Ishikawa (cell line): ENCODE data around the gene MAP1B.

Source experiments
- CEBPB ChIP-seq: IDR thresholded peaks from 2 replicates; pipeline ENCODE4 v1.6.1; 2012
- CREB1 ChIP-seq: IDR thresholded peaks from 2 replicates; pipeline ENCODE4 v1.6.1; 2012; ENCODE audit warnings: low read depth
- EGR1 ChIP-seq: IDR thresholded peaks from 2 replicates; pipeline ENCODE4 v1.6.1; 2012
- EP300 ChIP-seq: IDR thresholded peaks from 2 replicates; pipeline ENCODE4 v1.6.1; 2012; ENCODE audit warnings: borderline replicate concordance
- FOXM1 ChIP-seq: IDR thresholded peaks from 2 replicates; pipeline ENCODE4 v1.6.1; 2012; ENCODE audit warnings: low read depth, borderline replicate concordance
- NFIC ChIP-seq: IDR thresholded peaks from 2 replicates; pipeline ENCODE4 v1.6.1; 2012
- RAD21 ChIP-seq: IDR thresholded peaks from 2 replicates; pipeline ENCODE4 v1.6.1; 2012; ENCODE audit warnings: low read depth
- TAF1 ChIP-seq: IDR thresholded peaks from 2 replicates; pipeline ENCODE4 v1.6.1; 2012; ENCODE audit warnings: low read depth, mild to moderate bottlenecking
- TCF12 ChIP-seq: IDR thresholded peaks from 2 replicates; pipeline ENCODE4 v1.6.1; 2012; ENCODE audit warnings: low read depth
- TEAD4 ChIP-seq: IDR thresholded peaks from 2 replicates; pipeline ENCODE4 v1.6.1; 2012
- YY1 ChIP-seq: IDR thresholded peaks from 2 replicates; pipeline ENCODE4 v1.6.1; 2012; ENCODE audit warnings: low read depth
- ZBTB7A ChIP-seq: IDR thresholded peaks from 2 replicates; pipeline ENCODE4 v1.6.1; 2012; ENCODE audit warnings: low read depth
- TF ChIP-seq, protein P1 (sequence below): IDR thresholded peaks from 2 replicates; pipeline ENCODE4 v1.6.1; 2012
- TF ChIP-seq, protein P2 (sequence below): IDR thresholded peaks from 2 replicates; pipeline ENCODE4 v1.6.1; 2012
- TF ChIP-seq, protein P3 (sequence below): IDR thresholded peaks from 2 replicates; pipeline ENCODE4 v1.6.1; 2012; ENCODE audit warnings: low read depth, mild to moderate bottlenecking

MAP1B gene

GRCh38 chr5:72071906-72072305 is 35.4 kb upstream of the MAP1B start:
- TF ChIP-seq TAF1 = no peak
- TF ChIP-seq FOXM1 = no peak
- TF ChIP-seq TEAD4 = no peak
- TF ChIP-seq, protein P1, sequence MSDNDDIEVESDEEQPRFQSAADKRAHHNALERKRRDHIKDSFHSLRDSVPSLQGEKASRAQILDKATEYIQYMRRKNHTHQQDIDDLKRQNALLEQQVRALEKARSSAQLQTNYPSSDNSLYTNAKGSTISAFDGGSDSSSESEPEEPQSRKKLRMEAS = no peak
- no peak for TF ChIP-seq RAD21
- no peak for TF ChIP-seq CEBPB
- TF ChIP-seq ZBTB7A = no peak
- TF ChIP-seq YY1 = no peak
- no peak for TF ChIP-seq TCF12
- TF ChIP-seq, protein P2, sequence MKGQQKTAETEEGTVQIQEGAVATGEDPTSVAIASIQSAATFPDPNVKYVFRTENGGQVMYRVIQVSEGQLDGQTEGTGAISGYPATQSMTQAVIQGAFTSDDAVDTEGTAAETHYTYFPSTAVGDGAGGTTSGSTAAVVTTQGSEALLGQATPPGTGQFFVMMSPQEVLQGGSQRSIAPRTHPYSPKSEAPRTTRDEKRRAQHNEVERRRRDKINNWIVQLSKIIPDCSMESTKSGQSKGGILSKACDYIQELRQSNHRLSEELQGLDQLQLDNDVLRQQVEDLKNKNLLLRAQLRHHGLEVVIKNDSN = no peak
- no peak for TF ChIP-seq NFIC

DNA sequence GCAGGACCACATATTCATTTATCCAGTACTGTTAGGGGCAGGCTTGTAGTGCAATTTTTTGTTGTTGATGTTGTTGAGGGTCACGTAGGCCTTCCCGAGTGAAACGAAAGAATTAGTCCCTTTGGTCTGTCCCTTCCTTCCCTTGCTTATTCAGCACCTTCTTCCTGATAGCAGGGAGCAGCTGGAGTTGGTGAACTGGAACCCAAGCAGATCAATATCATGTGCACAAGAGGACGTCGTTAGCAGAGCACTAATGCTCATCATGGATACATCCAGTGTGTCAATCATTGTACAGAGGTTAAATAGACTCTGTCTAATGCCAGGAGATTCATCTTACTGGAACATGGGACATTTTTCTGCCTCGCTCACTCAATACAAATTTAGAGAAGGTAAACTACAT is 33.0 kb upstream of the MAP1B start:
- TF ChIP-seq RAD21 (no peak), CEBPB (no peak), FOXM1 (no peak), YY1 (no peak), CREB1 (no peak), NFIC (no peak)
- TF ChIP-seq, protein P1 = no peak
- TF ChIP-seq, protein P3, sequence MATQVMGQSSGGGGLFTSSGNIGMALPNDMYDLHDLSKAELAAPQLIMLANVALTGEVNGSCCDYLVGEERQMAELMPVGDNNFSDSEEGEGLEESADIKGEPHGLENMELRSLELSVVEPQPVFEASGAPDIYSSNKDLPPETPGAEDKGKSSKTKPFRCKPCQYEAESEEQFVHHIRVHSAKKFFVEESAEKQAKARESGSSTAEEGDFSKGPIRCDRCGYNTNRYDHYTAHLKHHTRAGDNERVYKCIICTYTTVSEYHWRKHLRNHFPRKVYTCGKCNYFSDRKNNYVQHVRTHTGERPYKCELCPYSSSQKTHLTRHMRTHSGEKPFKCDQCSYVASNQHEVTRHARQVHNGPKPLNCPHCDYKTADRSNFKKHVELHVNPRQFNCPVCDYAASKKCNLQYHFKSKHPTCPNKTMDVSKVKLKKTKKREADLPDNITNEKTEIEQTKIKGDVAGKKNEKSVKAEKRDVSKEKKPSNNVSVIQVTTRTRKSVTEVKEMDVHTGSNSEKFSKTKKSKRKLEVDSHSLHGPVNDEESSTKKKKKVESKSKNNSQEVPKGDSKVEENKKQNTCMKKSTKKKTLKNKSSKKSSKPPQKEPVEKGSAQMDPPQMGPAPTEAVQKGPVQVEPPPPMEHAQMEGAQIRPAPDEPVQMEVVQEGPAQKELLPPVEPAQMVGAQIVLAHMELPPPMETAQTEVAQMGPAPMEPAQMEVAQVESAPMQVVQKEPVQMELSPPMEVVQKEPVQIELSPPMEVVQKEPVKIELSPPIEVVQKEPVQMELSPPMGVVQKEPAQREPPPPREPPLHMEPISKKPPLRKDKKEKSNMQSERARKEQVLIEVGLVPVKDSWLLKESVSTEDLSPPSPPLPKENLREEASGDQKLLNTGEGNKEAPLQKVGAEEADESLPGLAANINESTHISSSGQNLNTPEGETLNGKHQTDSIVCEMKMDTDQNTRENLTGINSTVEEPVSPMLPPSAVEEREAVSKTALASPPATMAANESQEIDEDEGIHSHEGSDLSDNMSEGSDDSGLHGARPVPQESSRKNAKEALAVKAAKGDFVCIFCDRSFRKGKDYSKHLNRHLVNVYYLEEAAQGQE = no peak

DNA sequence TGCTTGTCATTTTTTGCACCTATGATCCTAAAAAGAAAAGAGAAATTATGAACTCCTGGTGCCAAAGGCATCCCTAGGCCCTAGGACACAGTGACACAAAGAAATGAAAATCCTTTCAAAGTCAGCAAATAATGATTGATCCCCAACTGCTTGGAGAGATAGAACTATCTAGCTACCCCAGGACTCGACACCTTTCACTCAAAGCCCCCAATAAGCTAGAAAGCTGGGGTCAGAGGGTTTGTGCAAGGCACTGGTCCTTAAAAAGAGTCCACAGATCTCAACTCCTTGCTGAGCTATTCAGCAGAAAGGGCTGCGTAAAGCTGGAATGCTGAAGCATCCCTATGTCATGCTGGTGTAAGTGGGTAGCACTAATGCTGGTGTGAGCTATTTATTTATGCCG is 31.8 kb upstream of the MAP1B start:
- no peak for TF ChIP-seq ZBTB7A
- TF ChIP-seq TCF12 = no peak
- no peak for TF ChIP-seq CREB1
- TF ChIP-seq, protein P2 = no peak
- TF ChIP-seq RAD21 = no peak
- no peak for TF ChIP-seq TEAD4
- no peak for TF ChIP-seq CEBPB
- TF ChIP-seq EP300 = no peak

DNA sequence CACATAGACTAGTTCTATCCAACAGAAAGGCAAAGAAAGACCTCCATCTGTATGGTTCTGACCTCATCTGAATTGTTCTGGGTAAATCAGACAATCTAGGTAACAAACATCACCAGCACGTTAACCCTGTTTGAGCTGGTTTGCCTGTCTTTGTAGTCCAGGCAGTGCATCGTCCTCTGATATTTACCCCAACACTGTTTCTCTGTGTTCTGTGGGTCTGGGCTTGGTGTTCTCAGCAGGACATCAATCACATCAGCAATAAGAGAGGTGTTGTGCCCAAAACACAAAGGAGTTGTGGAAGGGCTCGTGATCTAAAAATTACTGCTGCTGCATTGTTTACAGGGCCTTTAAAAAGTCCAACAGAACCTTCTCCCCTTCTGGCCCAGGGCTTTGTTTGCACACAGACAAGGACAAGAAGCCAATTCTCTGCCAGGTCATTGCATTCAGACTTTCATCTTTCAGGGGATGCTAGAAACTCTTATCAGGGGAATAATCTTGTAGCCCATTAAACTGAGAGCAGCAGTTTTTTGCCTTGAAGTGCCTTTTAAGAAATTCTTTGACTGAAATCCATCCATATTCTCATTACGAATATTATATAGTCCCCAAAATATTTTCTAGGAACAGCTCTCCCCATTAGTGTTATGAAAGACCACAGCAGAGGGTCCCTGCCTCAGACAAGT is 30.5 kb upstream of the MAP1B start:
- TF ChIP-seq EGR1 (no peak), RAD21 (no peak), TEAD4 (no peak), FOXM1 (no peak), YY1 (no peak), ZBTB7A (no peak), TAF1 (no peak), NFIC (no peak), EP300 (no peak), TCF12 (no peak), CEBPB (no peak), CREB1 (no peak)
- TF ChIP-seq, protein P1 = no peak
- TF ChIP-seq, protein P2 = no peak
- TF ChIP-seq, protein P3 = no peak

DNA sequence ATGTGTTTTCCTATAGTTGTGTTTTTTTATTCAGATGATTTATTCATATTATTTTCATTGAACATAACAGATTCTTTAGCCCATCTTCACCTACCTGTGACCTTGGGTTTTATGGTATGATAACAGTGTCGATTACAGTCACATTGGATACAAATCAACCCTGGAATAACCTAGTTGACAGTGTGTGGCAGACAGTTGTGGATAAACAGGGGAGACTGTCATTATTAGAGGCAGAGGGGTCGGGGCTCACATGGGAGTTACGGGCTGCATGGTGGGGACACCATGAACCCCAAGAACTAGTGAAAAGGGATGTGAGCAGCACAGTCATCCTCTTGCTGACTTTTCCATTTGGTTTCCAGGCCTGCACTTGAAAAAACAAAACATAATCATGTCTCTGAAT is 29.9 kb upstream of the MAP1B start:
- TF ChIP-seq TEAD4 = no peak
- no peak for TF ChIP-seq EP300
- no peak for TF ChIP-seq NFIC
- TF ChIP-seq TCF12 = no peak
- no peak for TF ChIP-seq RAD21
- no peak for TF ChIP-seq YY1
- TF ChIP-seq EGR1 = no peak
- TF ChIP-seq, protein P2 = no peak
- no peak for TF ChIP-seq ZBTB7A
